H1 (cell line): Measurements from ENCODE around the gene HYDIN. TPM values are rescaled to one million over a fixed set of nuclear protein-coding genes. Genes with fewer than 3 reads are reported as not detected.
"Not testable (repeated sequence)": the region's sequence is repeated elsewhere in the genome, so short reads cannot be mapped to it uniquely, and the experiment has no call there.

Experiments used
- CTCF ChIA-PET: fragments of 300-600 bp; sonication (Branson Sonifier 250); formaldehyde crosslinking; loops from one replicate; lab custom pipeline; 2021; ENCODE audit not compliant: partially characterized antibody; lab: Charles Lee
- POLR2A ChIA-PET: fragments of 300-600 bp; sonication (Branson Sonifier 250); formaldehyde crosslinking; loops from one replicate; lab custom pipeline; 2021; ENCODE audit warnings: inconsistent platforms; ENCODE audit not compliant: partially characterized antibody; lab: Charles Lee
- DNase-seq, 2 experiments: peaks; one replicate each; pipeline versions ENCODE4 v3.0.0 to v3.0.0-alpha.2; 2010 to 2022; ENCODE audit warnings: low spot score in 2 of 2, low read depth in 1 of 2, mixed read lengths in 1 of 2
- FAIRE-seq: peaks from 2 replicates; lab custom pipeline; 2011; peaks lifted over from hg19 to GRCh38; lab: Jason Lieb, UNC
- H2AFZ ChIP-seq: 2 replicates; pipeline ENCODE4 v1.8.1; 2012; ENCODE audit warnings: low read length, inconsistent platforms
- H2AK5ac ChIP-seq: 2 replicates; pipeline ENCODE4 v1.6.1; 2013; ENCODE audit warnings: low read depth, low read length
- H2BK120ac ChIP-seq: replicated peaks from 2 replicates; pipeline ENCODE3; 2013; ENCODE audit warnings: low read depth, low read length, inconsistent platforms
- H2BK12ac ChIP-seq: 2 replicates; pipeline ENCODE4 v1.6.1; 2013; ENCODE audit warnings: low read depth, low read length
- H2BK15ac ChIP-seq: 2 replicates; pipeline ENCODE4 v1.6.1; 2013; ENCODE audit warnings: low read length
- H2BK20ac ChIP-seq: 2 replicates; pipeline ENCODE4 v1.6.1; 2013; ENCODE audit warnings: low read length
- H2BK5ac ChIP-seq: 2 replicates; pipeline ENCODE4 v1.6.1; 2013; ENCODE audit warnings: low read depth, low read length
- H3K14ac ChIP-seq: 2 replicates; pipeline ENCODE4 v1.6.1; 2013; ENCODE audit warnings: inconsistent platforms; ENCODE audit not compliant: insufficient read length
- H3K18ac ChIP-seq: 2 replicates; pipeline ENCODE4 v1.6.1; 2013; ENCODE audit warnings: low read length; ENCODE audit errors: extremely low read depth
- H3K23ac ChIP-seq: 2 replicates; pipeline ENCODE4 v1.6.1; 2013; ENCODE audit warnings: inconsistent platforms; ENCODE audit not compliant: insufficient read length
- H3K23me2 ChIP-seq: 2 replicates; pipeline ENCODE4 v1.6.1; 2013; ENCODE audit warnings: low read depth, low read length
- H3K27ac ChIP-seq: 2 replicates; pipeline ENCODE4 v1.6.1; 2011; ENCODE audit warnings: low read depth, low read length, inconsistent platforms
- H3K27me3 ChIP-seq, 4 experiments: replicated peaks in 1 of 4; 1 replicate in 1 of 4; 2 replicates in 3 of 4; pipeline versions ENCODE4 v1.6.1 to v1.8.1; 2011 to 2013; ENCODE audit warnings: low read length in 3 of 4, mild to moderate bottlenecking in 3 of 4, inconsistent platforms in 2 of 4, mixed read lengths in 2 of 4, moderate library complexity in 1 of 4; ENCODE audit not compliant: control insufficient read depth in 3 of 4, insufficient read depth in 3 of 4; ENCODE audit errors: extremely low read depth in 1 of 4
- H3K36me3 ChIP-seq, 4 experiments: 2 replicates each; pipeline versions ENCODE4 v1.6.1 to v1.8.1; 2011 to 2013; ENCODE audit warnings: mild to moderate bottlenecking in 4 of 4, low read length in 3 of 4, moderate library complexity in 2 of 4, control low read depth in 1 of 4, inconsistent platforms in 1 of 4; ENCODE audit not compliant: insufficient read depth in 4 of 4, control insufficient read depth in 2 of 4
- H3K4ac ChIP-seq: replicated peaks from 2 replicates; pipeline ENCODE3; 2013; ENCODE audit warnings: low read length, low read depth, mixed read lengths, inconsistent platforms; ENCODE audit not compliant: insufficient read length
- H3K4me1 ChIP-seq, 4 experiments: replicated peaks in 1 of 4; 1 replicate in 1 of 4; 2 replicates in 3 of 4; pipeline versions ENCODE4 v1.6.1 to v1.8.1; 2011 to 2013; ENCODE audit warnings: low read length in 3 of 4, inconsistent platforms in 2 of 4, mixed read lengths in 1 of 4; ENCODE audit not compliant: insufficient read depth in 4 of 4, control insufficient read depth in 3 of 4
- H3K4me2 ChIP-seq, 2 experiments: 2 replicates each; pipeline versions ENCODE4 v1.6.1 to v1.8.1; 2011 to 2013; ENCODE audit warnings: low read depth in 2 of 2, low read length in 2 of 2, control low read depth in 1 of 2, inconsistent platforms in 1 of 2, mild to moderate bottlenecking in 1 of 2; ENCODE audit not compliant: insufficient read depth in 1 of 2
- H3K4me3 ChIP-seq, 4 experiments: fragments of 200-600, 300-600 bp in 1 of 4; sonication (generic), shearing (Covaris generic), sonication (Bioruptor Twin) in 1 of 4; 2 replicates each; pipeline versions ENCODE4 v1.5.1 to v1.8.1; 2011 to 2016; ENCODE audit warnings: low read length in 4 of 4, low read depth in 3 of 4, control low read depth in 2 of 4, inconsistent platforms in 2 of 4, mild to moderate bottlenecking in 2 of 4, mixed read lengths in 1 of 4, moderate library complexity in 1 of 4; ENCODE audit not compliant: insufficient read depth in 2 of 4; ENCODE audit errors: extremely low read depth in 1 of 4
- H3K56ac ChIP-seq: replicated peaks from 2 replicates; pipeline ENCODE3; 2013; ENCODE audit warnings: low read depth, mild to moderate bottlenecking, mixed read lengths, low read length, inconsistent platforms; ENCODE audit not compliant: insufficient read length
- H3K79me1 ChIP-seq: 2 replicates; pipeline ENCODE4 v1.6.1; 2013; ENCODE audit warnings: low read depth, low read length, control low read depth
- H3K79me2 ChIP-seq, 2 experiments: 2 replicates each; pipeline versions ENCODE4 v1.6.1 to v1.8.1; 2012 to 2013; ENCODE audit warnings: low read length in 2 of 2, mild to moderate bottlenecking in 2 of 2, inconsistent platforms in 1 of 2; ENCODE audit not compliant: insufficient read depth in 2 of 2, control insufficient read depth in 1 of 2
- H3K9ac ChIP-seq, 4 experiments: replicated peaks in 1 of 4; 1 replicate in 1 of 4; 2 replicates in 3 of 4; pipeline versions ENCODE4 v1.6.1 to v1.8.1; 2011 to 2013; ENCODE audit warnings: low read depth in 3 of 4, low read length in 3 of 4, control low read depth in 2 of 4, mild to moderate bottlenecking in 2 of 4, moderate library complexity in 2 of 4, inconsistent platforms in 1 of 4; ENCODE audit errors: extremely low read depth in 1 of 4
- H3K9me3 ChIP-seq, 2 experiments: 2 replicates each; pipeline versions ENCODE4 v1.6.1 to v1.8.1; 2012 to 2013; ENCODE audit warnings: mild to moderate bottlenecking in 2 of 2, moderate library complexity in 2 of 2, control low read depth in 1 of 2, inconsistent platforms in 1 of 2, low read depth in 1 of 2, low read length in 1 of 2, mixed read lengths in 1 of 2; ENCODE audit not compliant: insufficient read depth in 2 of 2
- H4K20me1 ChIP-seq, 2 experiments: replicated peaks in 1 of 2; 2 replicates each; pipeline versions ENCODE3 to v1.8.1; 2011 to 2013; ENCODE audit warnings: inconsistent platforms in 2 of 2, low read length in 2 of 2, mild to moderate bottlenecking in 1 of 2; ENCODE audit not compliant: insufficient read depth in 2 of 2, control insufficient read depth in 1 of 2
- H4K5ac ChIP-seq: 2 replicates; pipeline ENCODE4 v1.6.1; 2013; ENCODE audit warnings: low read length, low read depth, mixed read lengths, inconsistent platforms; ENCODE audit not compliant: insufficient read length
- H4K8ac ChIP-seq: 2 replicates; pipeline ENCODE4 v1.8.0; 2013; ENCODE audit warnings: mild to moderate bottlenecking, moderate library complexity, low read length, inconsistent platforms; ENCODE audit not compliant: insufficient read depth; ENCODE audit errors: extremely low read depth
- H4K91ac ChIP-seq: replicated peaks from 2 replicates; pipeline ENCODE3; 2013; ENCODE audit warnings: low read length, mixed read lengths, inconsistent platforms; ENCODE audit not compliant: insufficient read length
- RAD21 ChIP-seq, 2 experiments: IDR thresholded peaks in 1 of 2; conservative IDR thresholded peaks in 1 of 2; 2 replicates each; pipeline ENCODE4 v1.6.1; 2011; ENCODE audit warnings: low read depth in 2 of 2, low read length in 2 of 2, improper control_type of control experiment in 1 of 2, inconsistent platforms in 1 of 2, mild to moderate bottlenecking in 1 of 2, moderate library complexity in 1 of 2
- WGBS, 2 experiments: shearing (Covaris generic) in 1 of 2; methylation state at CpG; one replicate each; pipeline versions ENCODE4 v1.1.6 to v1.1.7; 2013 to 2015; ENCODE audit warnings: low lambda C conversion rate in 2 of 2, mixed read lengths in 2 of 2, inconsistent platforms in 1 of 2, low coverage in 1 of 2, missing lambda C conversion rate in 1 of 2; ENCODE audit not compliant: insufficient replicate concordance in 2 of 2, insufficient coverage in 1 of 2, insufficient read length in 1 of 2; ENCODE audit errors: extremely low coverage in 1 of 2, missing lambda C conversion rate in 1 of 2; 5-methylcytosine and 5-hydroxymethylcytosine counted together
- polyA plus RNA-seq, 7 experiments: library from polyadenylated mRNA; depleted of rRNA in 3 of 7; stranded (reverse) in 5 of 7; unstranded in 2 of 7; fragments of >200 nt in 5 of 7; fragments of 200-250 nt in 2 of 7; gene quantifications; 1 replicate in 5 of 7; 2 replicates in 1 of 7; 4 replicates in 1 of 7; pipeline versions ENCODE4 v1.2.1 to v1.2.3, GENCODE V29; 2011 to 2013; ENCODE audit warnings: missing spikeins in 2 of 7, mixed read lengths in 2 of 7
- total RNA-seq: library from RNA; stranded (reverse); fragmentation: NEBNext Ultra II Directional; extraction: Animal tissue kit (Norgen Biotek cat#: 25700); gene quantifications from 2 replicates; pipeline ENCODE4 v1.2.1, GENCODE V29; 2021

The HYDIN gene
- total and polyA plus RNA-seq, 2 of the 8 experiments (the other 6 are each of a cell fraction or from before 2014, with no cell fraction given), result 1.1 to 1.8 TPM

DNA sequence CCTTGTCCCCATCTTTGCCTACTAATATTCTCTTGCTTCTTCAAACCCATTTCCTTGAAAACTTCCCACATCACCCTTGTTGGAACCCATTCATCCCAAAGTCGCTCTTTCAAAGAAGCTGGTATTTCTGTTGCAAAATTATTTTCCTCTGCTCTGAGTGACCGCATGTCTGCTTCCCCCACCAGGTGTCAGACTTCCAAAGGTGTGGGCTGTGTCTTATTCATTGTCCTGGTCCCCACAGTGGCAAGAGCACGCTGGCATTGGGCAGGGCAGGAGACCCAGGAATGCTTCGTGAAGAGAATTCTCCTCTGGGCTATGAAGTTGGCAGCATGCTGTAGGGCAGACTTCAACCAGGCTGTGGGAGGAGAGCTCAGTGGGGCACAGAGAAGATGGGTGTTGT lies 275.6 kb downstream of the HYDIN start:
- CTCF ChIA-PET, H2AFZ ChIP-seq, H3K56ac ChIP-seq, H3K14ac ChIP-seq, H2BK15ac ChIP-seq, H3K36me3 ChIP-seq, H4K8ac ChIP-seq, POLR2A ChIA-PET, H4K91ac ChIP-seq, H2BK12ac ChIP-seq, H3K27ac ChIP-seq, H2BK120ac ChIP-seq, H4K20me1 ChIP-seq, H2BK5ac ChIP-seq, H3K4me1 ChIP-seq, H3K23me2 ChIP-seq, H3K23ac ChIP-seq, H3K4me2 ChIP-seq, H3K4me3 ChIP-seq, DNase-seq, H2BK20ac ChIP-seq, H2AK5ac ChIP-seq, H3K27me3 ChIP-seq, H4K5ac ChIP-seq, H3K9me3 ChIP-seq, H3K18ac ChIP-seq, H3K9ac ChIP-seq, H3K79me1 ChIP-seq, H3K79me2 ChIP-seq, FAIRE-seq, H3K4ac ChIP-seq: not testable (repeated sequence)
- 84% methylated on average over 2 of the region's 4 CpGs; no CpG with 5 or more reads in 1 of the 2 experiments for whole genome bisulfite sequencing, 2 experiments
- TF ChIP-seq RAD21 (IDR thresholded peaks at IDR 0.05 in 1 of 2, conservative IDR thresholded peaks at IDR 0.05 in 1 of 2; ENCODE audit: low read depth in 2 of 2, low read length in 2 of 2), result 0 out of 4 replicates have a peak, but pooled peaks of 1 of the 2 experiments have one; percentile 5

DNA sequence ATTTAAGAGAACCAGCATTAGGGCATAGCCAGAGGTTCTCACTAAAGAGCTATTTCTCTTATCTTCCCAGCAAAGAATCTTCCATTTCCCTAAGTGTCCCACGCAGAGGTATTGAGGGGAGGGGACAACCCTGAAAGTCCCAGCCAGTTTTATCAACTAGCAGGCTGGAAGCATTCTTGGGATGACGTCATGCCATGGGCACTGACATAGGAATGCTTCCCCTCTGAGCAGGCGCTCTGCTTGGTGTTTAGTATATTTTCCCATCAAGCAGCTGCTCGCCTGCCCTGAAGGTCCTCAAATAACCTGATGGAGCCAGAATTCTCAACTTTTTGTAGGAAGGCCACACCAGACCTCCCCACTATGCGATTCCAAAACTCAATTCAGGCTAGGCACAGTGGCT lies 276.7 kb downstream of the HYDIN start:
- H2AK5ac ChIP-seq, CTCF ChIA-PET, FAIRE-seq, H2BK12ac ChIP-seq, H4K20me1 ChIP-seq, H4K8ac ChIP-seq, H2BK15ac ChIP-seq, H3K79me1 ChIP-seq, H3K79me2 ChIP-seq, H3K56ac ChIP-seq, DNase-seq, H4K91ac ChIP-seq, H3K9me3 ChIP-seq, H2BK20ac ChIP-seq, H3K9ac ChIP-seq, POLR2A ChIA-PET, H3K4me3 ChIP-seq, H3K27me3 ChIP-seq, H3K23me2 ChIP-seq, H3K14ac ChIP-seq, H3K23ac ChIP-seq, H4K5ac ChIP-seq, H3K4ac ChIP-seq, H3K4me1 ChIP-seq, H2AFZ ChIP-seq, H2BK5ac ChIP-seq, H3K27ac ChIP-seq, H3K4me2 ChIP-seq, H2BK120ac ChIP-seq, H3K18ac ChIP-seq, H3K36me3 ChIP-seq: not testable (repeated sequence)
- WGBS, 2 experiments, result no CpG with 5 or more reads among the region's 5 CpGs
